HG03039 (cell line): Measurements from ENCODE around the gene TBC1D17.
A peak's percentile ranks its signal among the peaks of the same experiment; 100 is the strongest.

Source experiments
- ATAC-seq: cut with Tn5 transposase; IDR thresholded peaks from one replicate; pipeline ENCODE4 v1.9.1; 2021; ENCODE audit warnings: mild to moderate bottlenecking, moderate library complexity; ENCODE audit not compliant: unreplicated experiment

Gene TBC1D17

DNA sequence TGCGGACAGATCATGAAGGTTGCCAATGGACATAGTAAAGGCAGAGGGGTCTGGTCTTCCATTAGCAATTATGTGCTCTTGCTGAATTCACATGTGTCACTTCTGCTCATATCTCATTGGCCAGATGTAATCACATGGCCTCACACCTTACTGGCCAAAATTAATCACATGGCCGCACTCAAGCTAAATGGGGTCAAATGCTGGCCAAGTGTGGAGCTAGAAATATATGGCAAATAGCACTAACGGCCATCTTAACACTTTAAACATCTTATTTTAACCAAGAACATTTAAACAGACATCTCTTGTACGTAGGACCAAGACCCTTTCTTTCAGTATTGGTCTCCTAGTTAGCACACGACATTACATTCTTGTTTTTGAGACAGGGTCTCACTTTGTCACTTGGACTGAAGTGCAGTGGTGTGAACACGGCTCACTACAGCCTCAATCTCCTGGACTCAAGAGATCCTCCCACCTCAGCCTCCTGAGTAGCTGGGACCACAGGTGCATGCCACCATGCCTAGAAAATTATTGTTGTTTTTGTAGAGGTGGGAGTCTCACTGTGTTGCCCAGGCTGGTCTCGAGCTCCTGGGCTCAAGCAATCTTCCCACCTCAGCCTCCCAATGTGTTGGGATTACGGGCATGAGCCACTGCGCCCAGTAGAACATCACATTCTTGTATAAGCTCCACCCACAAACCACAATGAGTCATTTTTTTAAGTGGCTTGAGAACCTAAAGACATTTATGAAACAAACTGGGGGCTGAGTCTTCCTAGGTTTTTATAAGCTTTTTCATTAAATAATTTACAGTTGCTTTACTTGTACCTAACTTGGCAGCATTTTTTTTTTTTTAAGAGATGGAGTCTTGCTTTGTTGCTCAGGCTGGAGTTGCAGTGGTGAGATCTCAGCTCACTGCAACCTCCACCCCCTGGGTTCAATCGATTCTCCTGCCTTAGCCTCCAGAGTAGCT lies 29.5 kb upstream of the TBC1D17 start:
- ATAC-seq: no peak

DNA sequence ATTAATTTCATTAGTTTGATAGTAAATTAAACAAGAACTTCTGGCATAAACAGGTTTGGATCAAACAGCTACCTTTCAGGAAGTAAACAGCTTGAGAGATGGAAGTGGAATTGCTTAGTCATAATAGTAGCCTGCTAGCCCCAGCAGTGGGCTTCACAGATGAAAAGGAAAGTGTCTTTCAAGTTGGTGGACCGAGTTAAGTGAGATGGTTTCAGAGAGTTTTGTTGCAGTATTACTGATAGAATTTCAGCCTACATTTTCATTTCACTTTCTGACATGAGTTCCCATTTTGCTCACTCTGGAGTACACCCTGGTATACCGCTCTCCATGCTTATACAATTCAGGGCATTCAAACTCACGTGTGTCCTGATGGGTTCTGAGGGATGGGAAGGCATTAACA lies 28.6 kb upstream of the TBC1D17 start:
- no peak for ATAC-seq

DNA sequence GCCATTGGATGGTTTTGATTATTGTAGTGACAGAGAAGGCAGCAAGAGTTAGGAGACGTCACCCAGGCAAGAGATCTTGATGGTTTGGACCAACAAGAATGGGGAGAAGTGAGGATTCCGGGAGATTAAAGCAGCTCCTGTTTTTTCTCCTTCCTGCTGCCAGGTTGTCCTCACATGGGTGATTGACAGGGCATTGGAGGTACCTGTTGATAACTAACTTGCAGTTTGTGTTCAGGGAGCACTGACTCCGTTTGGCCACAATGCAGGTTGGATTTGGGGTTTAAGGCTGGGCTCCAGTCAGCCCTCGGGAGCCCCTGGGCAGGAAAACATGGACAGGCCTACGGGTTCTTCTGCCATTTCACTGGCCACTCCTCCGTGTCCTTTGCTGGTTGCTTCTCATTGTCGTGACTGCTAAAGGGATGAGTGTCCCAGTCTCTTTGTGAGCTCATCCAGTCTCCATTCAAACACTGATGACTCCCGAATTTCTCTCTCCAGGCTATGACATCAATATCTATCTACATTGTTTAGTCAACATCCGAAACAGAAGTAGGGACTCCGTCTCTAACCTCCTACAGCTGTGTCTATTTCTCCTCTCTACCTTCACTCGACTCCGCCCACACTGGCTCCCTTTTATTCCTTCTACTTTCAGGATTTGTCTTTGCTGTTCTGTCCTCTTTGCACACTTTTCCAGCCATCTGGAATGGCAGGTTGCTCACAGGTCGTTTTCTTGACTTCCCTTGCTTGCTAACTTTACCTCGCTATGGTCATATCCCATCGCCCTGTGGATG lies 27.9 kb upstream of the TBC1D17 start:
- no peak for ATAC-seq

DNA sequence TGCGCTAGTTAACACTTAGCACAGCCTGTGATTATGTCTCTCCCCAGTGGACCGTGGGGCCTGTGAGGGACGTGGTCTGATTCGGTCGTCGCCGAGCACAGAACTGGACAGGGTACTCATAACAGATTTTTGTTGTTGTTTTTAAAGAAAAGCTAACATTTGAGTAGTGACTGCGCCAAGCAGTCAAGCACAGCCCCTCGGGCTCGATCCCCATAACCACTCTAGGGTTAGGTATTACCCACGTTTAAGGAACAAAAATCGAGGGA lies 27.3 kb upstream of the TBC1D17 start:
- ATAC-seq: no peak

DNA sequence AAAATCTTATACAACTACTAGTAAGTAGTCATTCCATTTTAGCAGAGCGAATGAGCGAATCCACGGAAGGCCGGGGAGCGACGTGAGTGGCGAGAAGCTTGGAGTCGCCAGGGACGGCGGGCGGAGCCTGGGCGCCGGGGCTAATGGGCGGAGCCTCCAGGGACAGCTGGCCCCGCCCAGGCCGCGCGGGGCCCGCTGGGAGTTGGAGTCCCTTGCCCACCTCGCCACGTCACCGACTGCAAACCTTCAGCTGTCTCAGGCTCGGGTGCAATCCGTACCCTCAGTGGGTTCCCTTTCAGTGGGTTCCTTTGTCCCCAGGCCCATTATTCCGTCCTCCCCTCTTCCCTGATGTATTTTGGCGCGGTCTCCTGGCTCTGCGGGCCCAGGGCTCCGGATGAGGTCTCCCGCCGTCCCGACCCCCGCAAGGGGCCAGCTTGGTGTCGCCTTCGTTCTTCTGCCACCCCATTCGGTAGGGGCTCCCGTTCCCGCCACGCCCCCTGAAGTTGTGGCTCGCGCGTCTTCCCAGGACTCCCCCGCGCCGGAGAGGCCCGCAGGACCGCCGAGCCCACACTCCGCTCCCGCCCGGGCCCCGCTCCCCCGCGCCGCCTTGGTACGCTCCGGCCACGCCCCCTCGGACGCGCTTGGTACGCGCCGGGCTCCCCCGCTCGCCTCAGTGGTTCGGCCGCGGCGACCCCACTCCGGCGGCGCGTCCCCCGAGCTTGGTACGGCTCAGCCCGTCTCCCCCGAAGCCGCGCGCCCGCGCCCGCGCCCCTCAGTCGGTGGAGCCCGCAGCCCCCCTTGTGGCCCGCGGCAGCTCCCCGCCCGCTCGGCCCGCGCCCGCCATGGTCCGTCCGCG lies 26.8 kb upstream of the TBC1D17 start, which contains the start of gene PTOV1:
Gene PTOV1 (plus strand): TSS at position 673 of the 856 bp plus-strand sequence.
- peak; percentile 65 for ATAC-seq

DNA sequence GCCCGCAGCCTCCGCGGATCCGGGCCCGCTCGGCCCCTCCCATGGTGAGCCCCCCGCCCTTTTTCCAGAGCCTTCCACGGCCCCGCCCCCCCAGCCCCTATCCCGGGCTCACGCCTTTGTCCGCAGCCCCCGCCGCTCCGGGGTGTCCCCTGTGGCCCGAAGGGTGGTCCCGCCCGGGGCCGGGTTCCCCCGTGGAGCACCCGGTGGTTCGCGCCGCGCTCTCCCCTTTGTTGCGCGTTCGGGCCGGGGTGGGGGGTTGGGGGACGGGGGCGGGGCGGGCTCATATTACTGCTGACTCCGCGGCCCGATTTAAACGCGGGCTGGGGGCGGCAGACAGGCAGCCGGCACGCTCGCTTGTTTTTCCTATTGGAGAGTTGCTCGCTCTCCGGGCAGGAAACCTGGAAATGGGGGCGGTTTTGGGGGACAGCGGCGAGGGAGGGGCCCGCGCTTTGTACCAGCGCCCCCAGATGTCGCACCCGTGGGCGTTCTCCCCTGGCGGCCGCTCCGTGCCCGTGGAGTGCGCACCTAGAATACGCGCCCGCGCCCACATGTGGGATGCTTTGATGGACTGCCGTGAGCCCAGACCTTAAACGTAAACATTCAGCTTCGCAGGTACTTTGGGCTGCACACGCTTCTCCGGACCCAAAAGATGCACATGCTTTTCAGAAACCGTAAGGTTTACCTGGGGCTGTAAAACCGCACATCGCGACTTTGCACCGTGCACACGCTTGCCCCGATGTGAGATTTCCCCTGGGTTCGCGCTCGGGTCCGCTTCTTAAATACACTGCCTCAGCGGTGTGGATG lies 25.8 kb upstream of the TBC1D17 start:
- ATAC-seq: peak; percentile 7

DNA sequence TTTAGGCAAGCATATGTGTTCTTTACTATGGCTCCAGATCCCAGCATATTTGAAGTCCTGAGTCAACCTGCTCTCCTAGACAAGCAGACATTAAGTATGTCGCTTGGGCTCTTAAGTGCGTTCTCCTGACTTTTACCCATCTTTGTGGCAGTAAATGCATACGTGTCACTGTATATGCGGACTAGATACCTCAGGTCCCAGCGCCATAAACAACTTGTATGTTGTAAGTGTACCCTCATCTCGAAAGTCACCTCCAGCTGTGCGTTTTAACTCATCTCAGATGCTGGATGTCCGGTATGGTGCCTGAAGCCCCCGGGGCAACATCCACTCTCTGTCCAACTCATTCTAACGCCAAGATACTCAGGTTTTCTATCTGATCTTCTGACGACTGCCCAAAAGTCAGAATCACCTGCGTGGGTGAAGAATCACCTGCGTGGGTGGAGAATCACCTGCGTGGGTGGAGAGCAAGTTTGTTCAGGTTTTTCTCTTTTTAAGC lies 24.8 kb upstream of the TBC1D17 start:
- no peak for ATAC-seq

DNA sequence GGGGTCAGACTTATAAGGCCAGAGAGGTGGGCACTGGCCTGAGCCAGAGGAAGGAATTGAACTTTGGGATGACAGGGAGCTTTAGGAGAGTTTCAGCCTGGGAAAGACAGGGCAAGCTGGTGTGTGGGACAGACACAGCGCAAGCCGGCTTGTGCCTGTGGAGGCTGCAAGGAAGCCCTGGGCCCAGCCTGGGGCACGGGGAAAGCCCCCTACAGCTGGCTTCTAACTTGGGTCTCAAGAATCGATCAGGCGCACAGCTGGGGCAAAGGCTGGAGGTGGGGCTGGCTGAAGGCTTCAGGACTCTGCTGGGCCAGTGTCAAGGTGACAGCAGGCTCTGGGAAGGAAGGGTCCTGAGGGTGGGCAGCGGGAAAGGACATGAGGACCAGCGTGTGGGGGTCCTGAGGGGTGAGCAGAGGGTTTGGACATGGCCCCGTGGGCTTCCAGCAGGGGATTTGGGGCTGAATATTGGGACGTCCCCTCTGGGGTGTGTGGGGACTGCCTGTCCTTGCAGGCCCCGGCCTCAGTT lies 23.6 kb upstream of the TBC1D17 start:
- no peak for ATAC-seq

DNA sequence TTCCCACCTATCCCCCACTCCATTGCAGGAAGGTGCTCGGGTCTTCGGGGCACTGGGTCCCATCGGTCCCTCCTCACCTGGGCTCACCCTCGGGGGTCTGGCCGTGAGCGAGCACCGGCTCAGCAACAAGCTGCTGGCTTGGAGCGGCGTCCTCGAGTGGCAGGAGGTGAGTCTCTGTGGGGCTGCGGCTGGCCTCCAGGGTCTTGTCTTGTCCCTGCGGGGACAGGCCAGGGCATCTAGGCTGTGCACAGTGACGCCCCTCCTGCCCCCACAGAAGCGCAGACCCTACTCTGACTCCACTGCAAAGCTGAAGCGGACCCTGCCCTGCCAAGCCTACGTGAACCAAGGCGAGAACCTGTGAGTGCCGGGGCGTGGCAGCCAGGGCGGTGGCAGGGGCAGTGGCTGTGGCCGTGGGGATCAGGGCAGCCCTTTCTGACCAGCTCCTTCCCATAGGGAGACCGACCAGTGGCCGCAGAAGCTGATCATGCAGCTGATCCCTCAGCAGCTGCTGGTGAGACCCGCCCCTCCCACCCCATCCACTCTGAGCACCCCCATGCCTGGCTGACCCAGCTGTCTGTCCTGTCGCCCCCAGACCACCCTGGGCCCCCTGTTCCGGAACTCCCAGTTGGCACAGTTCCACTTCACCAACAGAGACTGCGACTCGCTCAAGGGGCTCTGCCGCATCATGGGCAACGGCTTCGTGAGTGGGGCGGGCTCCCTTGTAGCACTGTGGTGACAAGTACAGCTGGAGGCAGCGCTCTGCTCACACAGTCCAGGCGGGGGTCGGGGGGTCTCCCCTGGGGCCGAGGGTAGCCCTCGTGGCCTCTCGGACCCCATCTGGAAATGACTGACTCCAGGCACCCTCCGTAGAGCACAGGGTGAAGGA lies 22.9 kb upstream of the TBC1D17 start:
- no peak for ATAC-seq

DNA sequence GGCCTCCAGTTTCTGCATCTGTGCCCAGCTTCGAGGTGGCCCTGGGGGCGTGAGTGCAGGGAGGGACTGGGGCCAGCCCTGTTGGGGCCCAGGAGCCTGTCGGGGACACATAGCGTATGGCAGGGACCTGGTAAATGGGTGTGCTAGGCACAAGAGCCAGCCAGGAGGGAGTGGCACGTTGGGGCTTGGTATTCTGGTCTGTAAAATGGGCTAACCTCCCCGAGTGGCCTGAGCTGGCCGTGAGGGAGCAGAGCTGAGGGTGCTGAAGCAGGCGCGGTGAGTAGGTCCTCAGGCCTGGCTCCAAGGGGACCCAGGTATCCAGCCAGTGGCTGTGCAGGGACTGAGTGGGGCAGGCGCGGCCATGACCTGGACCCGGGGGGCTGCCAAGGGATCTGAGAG lies 22.2 kb upstream of the TBC1D17 start:
- ATAC-seq: no peak

DNA sequence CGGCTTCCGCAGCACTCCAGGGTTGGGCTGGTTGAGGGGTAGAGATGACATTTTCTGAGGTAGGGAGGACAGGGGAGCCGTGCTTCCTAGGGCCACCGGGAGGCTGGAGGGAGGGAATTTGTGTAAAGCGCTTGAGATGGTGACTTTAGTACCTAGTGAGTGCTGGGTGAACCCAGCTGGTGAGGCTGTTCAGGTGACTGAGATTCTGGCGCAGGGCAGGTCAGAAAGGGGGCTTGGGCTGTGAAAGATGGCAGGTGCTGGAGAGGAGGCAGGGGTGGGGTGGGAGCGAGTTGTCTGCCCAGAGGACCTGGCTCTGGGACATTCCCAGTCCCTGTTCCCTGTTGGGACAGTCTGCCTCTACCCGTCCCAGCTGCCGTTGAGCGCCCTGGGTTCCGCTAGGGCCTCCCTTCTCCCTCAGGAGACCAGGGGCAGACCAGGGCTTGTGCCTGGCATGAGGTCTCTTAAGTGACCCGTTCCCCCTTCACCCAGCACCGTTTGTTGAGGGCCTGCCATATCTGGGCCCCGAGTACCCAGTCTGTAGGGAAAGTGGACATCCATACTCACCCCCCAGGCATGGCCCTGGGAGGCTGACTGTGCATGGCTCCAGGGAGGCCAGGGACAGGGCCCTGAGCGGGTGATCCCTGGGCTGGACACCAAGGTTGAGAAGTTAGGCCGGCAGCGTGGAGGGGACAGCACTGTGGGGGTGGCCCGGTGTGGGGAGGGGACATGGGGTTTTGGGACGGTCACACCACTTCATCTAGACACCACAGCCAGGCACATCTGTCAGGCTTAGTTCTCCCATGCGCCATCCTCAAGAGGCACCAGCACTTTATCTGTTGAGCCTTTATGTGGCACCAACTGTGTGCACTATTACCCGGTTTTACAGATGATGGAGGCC lies 21.6 kb upstream of the TBC1D17 start:
- ATAC-seq: no peak

DNA sequence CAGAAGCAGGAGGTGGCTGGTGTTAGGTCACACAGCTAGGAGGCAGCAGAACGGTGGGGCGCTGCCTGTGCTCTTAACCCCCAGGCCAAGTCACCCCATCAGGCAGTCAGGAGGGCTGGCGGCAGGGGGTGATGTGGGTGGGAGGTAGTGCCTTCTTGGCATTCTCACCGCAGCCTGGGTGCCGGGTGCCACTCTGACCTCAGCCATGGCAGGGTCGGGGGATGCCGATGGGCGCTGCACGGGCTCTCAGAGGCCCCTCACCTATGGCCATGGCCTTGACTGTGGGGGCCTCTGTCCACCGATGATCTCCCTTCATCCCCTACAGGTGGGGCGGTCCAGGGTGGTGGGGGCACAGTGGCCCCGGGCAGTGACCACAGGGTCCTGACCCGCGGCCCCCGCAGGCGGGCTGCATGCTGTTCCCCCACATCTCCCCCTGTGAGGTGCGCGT lies 20.9 kb upstream of the TBC1D17 start:
- no peak for ATAC-seq

DNA sequence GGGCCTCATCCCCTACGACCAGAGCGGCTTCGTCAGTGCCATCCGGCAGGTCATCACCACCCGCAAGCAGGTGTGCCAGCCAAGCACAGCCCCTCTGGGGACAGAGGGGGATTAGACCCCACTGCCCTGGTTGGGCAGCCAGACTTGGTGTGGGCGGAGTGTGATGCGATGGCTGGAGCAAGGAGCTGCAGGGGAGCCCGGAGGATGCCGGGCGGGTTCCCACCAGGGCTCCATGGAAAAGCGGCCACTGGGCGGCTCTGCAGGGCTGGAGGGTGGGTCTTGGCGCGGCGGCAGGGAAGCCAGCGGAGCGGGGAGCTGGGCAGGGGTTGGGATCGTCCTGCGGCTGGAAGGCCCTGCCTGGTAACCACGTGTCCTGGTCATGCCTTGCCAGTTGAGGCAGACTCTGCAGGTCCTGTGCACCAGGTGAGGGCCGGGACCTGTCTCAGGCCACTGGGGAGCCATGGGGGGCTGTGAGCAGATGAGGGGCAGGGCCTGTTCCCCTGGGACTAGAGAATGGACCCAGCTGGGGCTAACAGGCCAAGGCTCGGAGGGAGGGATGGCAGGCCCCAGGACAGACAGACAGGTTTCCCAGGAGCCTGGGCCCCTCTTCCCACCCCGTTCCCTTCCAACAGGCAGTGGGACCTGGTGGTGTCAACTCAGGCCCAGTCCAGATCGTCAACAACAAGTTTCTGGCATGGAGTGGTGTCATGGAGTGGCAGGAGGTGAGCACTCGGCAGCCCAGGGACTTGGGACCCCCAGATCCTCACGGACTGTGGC lies 20.3 kb upstream of the TBC1D17 start:
- ATAC-seq: no peak

DNA sequence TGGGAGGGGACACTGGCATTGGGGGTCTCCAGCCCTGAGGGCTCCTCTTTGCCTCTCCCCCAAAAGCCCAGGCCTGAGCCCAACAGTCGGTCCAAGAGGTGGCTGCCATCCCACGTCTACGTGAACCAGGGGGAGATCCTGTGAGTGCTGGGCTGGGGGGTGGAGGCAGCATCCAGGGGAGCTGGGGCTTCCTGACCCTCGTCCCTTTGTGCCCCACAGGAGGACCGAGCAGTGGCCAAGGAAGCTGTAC lies 19.7 kb upstream of the TBC1D17 start:
- no peak for ATAC-seq

DNA sequence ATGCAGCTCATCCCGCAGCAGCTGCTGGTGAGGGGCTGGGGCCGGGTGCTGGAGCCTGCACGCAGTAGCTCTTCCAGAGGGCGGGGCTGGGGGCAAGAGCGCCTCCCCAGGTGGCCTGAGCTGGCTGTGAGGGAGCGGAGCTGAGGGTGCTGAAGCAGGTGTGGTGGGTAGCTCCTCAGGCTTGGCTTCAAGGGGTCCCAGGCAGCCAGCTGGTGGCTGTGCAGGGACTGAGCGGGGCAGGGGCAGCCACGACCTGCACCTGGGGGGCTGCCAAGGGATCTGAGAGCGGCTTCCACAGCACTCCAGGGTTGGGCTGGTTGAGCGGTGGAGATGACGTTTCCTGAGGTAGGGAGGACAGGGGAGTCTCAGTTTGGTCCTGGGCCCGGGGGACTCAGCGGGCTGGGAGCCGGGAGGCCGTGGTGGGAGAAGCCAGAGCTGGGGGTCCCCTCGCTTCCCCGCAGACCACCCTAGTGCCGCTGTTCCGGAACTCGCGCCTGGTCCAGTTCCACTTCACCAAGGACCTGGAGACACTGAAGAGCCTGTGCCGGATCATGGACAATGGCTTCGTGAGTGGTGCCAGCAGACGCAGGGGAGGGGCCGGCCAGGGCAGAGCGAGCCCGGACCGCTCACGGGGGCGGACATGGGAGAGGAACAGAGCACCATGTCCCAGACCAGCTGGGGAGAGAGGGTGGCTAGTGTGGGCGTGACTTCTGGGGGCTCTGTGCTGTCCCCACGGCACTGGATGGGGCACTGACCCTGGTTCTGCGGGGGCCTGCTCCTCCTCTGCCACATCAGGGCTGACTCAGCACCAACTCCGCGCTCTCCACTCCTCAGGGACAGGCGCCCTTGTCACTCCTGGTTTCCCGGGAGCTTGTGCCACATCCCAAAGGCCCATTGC lies 19.2 kb upstream of the TBC1D17 start:
- no peak for ATAC-seq

DNA sequence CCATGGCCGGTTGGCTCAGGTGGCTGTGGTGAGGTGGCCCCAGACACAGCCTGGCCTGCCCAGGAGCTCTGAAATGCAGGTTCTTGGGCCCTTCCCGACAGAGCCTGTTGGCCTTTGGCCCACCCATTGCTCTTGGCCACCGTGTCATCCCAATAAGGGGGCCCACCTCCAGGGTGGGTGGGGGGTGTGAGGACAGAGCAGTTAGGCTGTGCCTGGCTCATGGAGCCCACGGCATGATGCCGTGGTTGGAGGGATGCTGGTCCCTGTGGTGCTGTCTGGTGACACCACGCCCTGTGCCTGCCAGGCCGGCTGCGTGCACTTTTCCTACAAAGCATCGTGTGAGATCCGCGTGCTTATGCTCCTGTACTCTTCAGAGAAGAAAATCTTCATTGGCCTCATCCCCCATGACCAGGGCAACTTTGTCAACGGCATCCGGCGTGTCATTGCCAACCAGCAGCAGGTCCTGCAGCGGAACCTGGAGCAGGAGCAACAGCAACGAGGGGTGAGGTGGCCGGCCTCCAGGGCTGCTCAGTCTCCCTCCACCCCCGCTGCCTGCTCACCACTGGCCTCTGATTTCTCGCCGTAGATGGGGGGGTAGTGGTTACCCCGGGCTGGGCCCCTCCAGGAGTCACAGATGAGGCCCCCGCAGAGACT lies 17.7 kb upstream of the TBC1D17 start:
- ATAC-seq: no peak
